ENCODE data around the gene BRAT1.

DNA sequence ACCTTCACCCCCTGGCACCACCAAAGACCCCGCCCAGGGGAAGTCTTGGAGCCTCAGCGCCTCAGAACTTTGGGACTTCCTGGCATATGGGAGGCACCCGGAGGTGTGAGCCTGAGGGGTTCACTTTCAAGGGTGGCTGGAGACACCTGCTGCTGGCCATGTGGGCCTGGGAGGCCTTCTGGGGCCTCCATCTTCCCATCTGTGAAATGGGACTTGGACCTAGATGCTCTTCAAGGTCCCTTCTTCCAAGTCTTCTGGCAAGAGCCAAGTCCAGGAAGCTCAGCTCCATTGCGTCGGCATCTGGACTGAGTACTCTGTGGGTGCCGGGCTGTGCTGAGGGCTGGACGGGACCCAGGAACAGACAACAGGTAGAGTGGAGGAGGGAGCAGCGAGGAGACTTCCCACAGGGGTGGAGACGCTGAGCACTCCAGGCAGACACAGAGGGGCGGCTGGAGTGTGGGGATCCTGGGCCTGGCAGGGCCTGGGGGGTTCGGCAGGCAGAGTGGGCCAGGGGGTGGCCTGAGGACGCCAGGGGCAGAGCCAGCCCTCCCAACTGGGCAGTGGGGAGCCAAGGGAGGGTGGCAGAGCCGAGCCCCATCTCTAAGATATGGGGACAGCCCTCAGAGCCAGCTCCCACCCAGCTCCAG is 45.1 kb downstream of the BRAT1 start:
- TF ChIP-seq, protein P1, sequence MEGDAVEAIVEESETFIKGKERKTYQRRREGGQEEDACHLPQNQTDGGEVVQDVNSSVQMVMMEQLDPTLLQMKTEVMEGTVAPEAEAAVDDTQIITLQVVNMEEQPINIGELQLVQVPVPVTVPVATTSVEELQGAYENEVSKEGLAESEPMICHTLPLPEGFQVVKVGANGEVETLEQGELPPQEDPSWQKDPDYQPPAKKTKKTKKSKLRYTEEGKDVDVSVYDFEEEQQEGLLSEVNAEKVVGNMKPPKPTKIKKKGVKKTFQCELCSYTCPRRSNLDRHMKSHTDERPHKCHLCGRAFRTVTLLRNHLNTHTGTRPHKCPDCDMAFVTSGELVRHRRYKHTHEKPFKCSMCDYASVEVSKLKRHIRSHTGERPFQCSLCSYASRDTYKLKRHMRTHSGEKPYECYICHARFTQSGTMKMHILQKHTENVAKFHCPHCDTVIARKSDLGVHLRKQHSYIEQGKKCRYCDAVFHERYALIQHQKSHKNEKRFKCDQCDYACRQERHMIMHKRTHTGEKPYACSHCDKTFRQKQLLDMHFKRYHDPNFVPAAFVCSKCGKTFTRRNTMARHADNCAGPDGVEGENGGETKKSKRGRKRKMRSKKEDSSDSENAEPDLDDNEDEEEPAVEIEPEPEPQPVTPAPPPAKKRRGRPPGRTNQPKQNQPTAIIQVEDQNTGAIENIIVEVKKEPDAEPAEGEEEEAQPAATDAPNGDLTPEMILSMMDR (conservative IDR thresholded peaks at IDR 0.05; ENCODE audit: low read length), result no peak
- TF ChIP-seq EZH2phosphoT487 (IDR thresholded peaks at IDR 0.05; ENCODE audit: borderline replicate concordance, low read depth, low read length), result no peak
